Nephron progenitor cell (in vitro differentiated cells): ENCODE data around the gene SPECC1L.

ENCODE experiments used
- DNase-seq: peaks from one replicate; pipeline ENCODE4 v3.0.0; 2021
- H3K27ac Mint-ChIP-seq: 2 replicates; pipeline ENCODE4 v1.8.0; 2021; ENCODE audit warnings: mild to moderate bottlenecking, moderate library complexity, mixed read lengths
- H3K27me3 Mint-ChIP-seq: 2 replicates; pipeline ENCODE4 v1.8.0; 2021; ENCODE audit warnings: mild to moderate bottlenecking, low read depth, mixed read lengths; ENCODE audit not compliant: poor library complexity
- H3K36me3 Mint-ChIP-seq: 2 replicates; pipeline ENCODE4 v1.8.0; 2021; ENCODE audit warnings: low read depth, mixed read lengths
- H3K4me1 Mint-ChIP-seq: 2 replicates; pipeline ENCODE4 v1.8.0; 2021; ENCODE audit warnings: mixed read lengths
- H3K4me3 Mint-ChIP-seq: 2 replicates; pipeline ENCODE4 v1.8.0; 2021; ENCODE audit warnings: mild to moderate bottlenecking, moderate library complexity, mixed read lengths
- H3K9me3 Mint-ChIP-seq: 2 replicates; pipeline ENCODE4 v1.8.0; 2021; ENCODE audit warnings: mild to moderate bottlenecking, moderate library complexity, mixed read lengths
- TF ChIP-seq, protein P1 (sequence below): fragments of 200-600 bp; sonication (generic); IDR thresholded peaks from 2 replicates; pipeline ENCODE4 v1.5.0; 2021; ENCODE audit warnings: antibody characterized with exemption

Gene SPECC1L

DNA sequence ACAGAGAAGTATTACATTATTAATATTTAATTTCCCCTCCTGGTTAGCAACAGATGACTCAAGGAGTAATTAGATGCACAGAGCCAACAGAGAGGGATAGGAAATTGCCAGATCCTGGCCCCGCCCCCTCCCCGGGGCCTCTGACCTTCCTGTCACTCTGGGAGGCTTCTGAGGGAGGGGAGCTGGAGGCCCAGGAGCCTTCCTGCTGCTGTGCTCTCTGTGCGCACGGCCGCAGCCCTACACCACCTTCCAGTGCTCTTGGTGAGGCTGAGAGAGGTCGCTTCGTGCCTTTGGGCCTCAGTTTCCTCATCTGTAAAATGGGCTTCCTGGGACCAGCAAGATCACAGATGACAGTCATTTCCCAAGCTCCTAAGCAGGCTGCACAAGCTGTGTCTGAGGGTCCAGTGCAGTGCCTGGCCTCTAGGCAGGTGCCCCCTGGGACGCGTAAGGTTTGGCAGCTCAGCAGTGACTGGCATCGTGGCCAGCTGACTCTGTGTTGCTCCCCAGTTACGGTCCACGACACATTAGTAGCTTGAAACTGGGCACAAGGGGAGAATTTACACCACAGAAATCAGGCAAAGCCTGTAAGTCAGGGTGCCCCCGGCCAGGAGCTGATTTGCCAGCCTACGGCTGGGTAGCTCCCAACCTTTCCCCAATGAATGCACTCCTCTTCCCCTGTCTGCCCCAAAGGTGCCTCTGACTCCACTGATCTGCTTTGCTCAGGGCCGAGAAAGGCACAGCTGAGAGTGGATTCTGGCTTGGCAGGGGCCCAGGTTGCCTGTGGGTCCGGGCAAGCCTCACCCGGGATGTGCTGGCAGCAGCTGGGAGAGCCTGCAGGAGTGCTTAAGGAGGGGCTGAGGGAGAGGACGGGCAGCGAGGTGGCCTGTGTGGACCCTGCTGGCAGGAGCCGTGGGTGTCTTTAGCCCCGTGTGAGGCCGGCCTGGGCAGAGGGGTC lies 159.1 kb downstream of the SPECC1L start:
- TF ChIP-seq, protein P1, sequence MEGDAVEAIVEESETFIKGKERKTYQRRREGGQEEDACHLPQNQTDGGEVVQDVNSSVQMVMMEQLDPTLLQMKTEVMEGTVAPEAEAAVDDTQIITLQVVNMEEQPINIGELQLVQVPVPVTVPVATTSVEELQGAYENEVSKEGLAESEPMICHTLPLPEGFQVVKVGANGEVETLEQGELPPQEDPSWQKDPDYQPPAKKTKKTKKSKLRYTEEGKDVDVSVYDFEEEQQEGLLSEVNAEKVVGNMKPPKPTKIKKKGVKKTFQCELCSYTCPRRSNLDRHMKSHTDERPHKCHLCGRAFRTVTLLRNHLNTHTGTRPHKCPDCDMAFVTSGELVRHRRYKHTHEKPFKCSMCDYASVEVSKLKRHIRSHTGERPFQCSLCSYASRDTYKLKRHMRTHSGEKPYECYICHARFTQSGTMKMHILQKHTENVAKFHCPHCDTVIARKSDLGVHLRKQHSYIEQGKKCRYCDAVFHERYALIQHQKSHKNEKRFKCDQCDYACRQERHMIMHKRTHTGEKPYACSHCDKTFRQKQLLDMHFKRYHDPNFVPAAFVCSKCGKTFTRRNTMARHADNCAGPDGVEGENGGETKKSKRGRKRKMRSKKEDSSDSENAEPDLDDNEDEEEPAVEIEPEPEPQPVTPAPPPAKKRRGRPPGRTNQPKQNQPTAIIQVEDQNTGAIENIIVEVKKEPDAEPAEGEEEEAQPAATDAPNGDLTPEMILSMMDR, result no peak
- H3K4me3 Mint-ChIP-seq, result no peak overlapping the region
- H3K36me3 Mint-ChIP-seq, result no peaks in the 10 kb centered on the region
- peaks cover 40% of the 10 kb centered on the region for H3K27me3 Mint-ChIP-seq
- no peaks in the 10 kb centered on the region for H3K9me3 Mint-ChIP-seq
- H3K27ac Mint-ChIP-seq, result no peak overlapping the region
- H3K4me1 Mint-ChIP-seq, result peaks cover 34% of the 10 kb centered on the region
- peak; percentile 43 for DNase-seq

DNA sequence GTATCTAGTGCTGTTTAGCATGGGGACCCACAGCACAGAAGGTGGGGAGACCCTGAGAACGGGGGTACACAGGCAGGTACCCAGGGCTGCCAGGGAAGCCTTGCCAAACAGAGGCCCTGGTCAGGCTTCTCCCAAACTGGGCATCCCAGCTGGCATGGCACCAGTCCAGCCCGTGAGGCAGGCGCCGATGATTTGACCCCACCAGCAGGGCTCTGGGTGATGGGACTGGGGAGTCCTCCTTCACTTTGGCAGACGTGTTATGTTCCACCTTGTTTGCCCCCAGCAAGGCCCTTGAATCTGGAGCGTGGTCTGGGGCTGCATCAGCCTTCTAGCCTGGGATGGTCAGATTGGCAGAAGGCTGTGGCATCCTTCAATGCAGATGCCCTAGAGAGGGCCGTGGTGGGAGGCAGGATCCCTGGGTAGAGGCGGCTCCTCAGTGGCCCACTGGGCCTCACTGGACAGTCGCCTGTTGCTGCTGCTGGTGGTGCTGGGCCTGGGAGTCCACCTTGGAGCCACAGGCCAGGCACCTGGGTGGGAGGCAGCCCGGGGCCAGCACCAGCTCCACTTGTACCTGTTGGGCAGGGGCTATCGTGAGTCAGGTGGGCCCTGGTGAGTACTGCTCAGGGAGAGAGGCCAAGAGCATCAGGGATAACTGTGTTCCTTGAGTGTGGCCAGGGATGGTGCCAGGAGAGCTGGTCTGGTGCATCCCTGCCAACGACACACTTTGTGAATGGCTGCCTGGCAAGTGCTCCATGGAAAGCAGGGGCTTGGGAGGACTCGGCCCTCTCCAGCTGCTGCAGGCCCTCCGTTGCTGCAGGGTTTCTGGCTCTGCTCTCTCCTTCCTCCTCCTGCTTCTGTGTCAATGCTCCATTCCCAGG lies 160.0 kb downstream of the SPECC1L start:
- no peak for DNase-seq
- H3K4me1 Mint-ChIP-seq, result peaks cover 35% of the 10 kb centered on the region
- no peak overlapping the region for H3K4me3 Mint-ChIP-seq
- H3K9me3 Mint-ChIP-seq, result no peaks in the 10 kb centered on the region
- H3K27ac Mint-ChIP-seq, result no peak overlapping the region
- H3K27me3 Mint-ChIP-seq, result peaks cover 30% of the 10 kb centered on the region
- TF ChIP-seq, protein P1, result no peak
- H3K36me3 Mint-ChIP-seq, result no peaks in the 10 kb centered on the region

DNA sequence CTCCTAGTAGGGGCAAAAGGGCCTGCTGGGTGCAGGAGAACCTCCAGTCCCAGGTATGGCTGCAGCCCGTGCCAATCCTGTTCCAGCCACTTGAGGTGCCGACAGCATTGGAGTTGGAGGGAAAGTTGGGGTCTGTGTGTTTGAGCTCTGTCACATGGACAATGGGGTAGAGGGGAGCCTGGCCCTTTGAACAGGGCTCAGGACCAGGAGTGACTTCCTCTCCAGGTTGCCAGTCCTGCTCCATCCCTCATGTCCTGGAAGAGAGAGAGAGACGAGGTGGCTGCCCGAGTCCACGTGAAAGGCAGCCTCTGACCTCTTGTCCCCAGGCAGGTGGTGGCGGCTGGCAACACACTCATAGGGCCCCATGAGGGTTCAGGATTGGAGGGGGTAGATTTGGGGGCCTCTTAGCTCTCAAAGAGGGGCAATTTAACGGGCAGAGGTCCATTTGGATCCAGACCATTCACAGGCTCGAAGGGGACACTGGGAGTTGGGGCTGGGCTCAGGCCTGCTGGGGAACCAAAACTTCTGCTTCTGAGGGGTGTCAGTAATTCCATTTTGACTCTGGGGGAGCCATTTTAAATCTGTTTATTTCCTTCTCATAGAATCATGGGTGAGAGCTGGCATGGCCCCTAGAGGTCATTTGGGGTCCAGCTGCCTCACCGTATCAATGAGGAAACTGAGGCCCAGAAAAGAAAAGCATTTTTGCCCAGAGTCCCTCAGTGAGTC lies 160.8 kb downstream of the SPECC1L start:
- DNase-seq, result no peak
- Mint-ChIP-seq H3K4me1 (peaks cover 35% of the 10 kb centered on the region), H3K4me3 (no peak overlapping the region), H3K9me3 (no peaks in the 10 kb centered on the region), H3K27me3 (peaks cover 22% of the 10 kb centered on the region), H3K27ac (no peak overlapping the region), H3K36me3 (no peaks in the 10 kb centered on the region)
- TF ChIP-seq, protein P1, result no peak

DNA sequence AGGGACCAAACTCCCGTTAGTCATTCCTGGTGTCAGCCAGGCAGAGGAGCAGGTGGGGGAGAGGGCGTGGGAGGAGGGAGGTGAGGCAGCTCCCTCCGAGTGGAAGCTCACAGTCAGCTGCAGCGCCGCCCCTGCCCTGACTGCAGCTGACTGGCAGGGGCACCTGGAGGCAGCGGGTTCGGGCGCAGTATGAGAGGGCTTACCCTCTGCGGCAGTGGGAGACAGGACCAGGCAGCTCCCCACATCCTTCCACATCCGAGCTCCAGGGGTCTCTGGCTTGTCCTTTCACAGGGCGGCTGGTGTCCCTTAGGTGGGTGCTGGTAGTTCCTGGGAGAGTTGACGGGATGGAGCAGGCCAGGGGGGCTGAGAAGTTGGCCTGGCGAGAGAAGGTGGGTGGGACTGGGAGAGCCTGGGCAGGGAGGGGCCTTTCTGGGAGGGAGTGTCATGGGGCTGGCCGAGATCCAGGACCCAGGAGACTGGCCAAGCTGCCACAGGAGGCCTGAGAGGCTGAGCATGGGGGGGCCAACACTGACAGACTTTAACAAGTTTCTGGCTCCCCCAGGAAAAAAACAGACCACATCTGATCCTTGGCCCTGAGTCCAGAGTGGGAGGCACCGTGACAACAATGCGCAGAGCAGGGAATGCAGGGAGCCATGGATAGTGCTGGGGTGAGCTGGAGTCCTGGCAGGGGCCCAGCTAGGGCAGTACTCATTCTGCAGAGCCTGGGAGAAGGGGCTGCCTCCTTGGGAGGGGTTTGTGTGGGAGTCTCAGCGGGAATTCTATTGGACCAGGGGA lies 161.6 kb downstream of the SPECC1L start:
- Mint-ChIP-seq H3K9me3 (no peaks in the 10 kb centered on the region), H3K27ac (no peak overlapping the region), H3K36me3 (no peaks in the 10 kb centered on the region), H3K4me1 (peaks cover 35% of the 10 kb centered on the region), H3K27me3 (peaks cover 14% of the 10 kb centered on the region), H3K4me3 (no peak overlapping the region)
- TF ChIP-seq, protein P1, result no peak
- no peak for DNase-seq
